PFSK-1 (cell line): ENCODE measurements around the gene ARID3A.

Experiments
- POLR2AphosphoS5 ChIP-seq: IDR thresholded peaks from 2 replicates; pipeline ENCODE4 v1.6.1; 2012; ENCODE audit warnings: low read depth, mild to moderate bottlenecking, control low read depth, low read length, moderate library complexity
- TF ChIP-seq, protein P1 (sequence below), 2 experiments: IDR thresholded peaks; 2 replicates each; pipeline versions ENCODE4 v1.6.1 to v1.8.0; 2011 to 2012; ENCODE audit warnings: low read depth in 2 of 2, low read length in 2 of 2, control low read depth in 1 of 2, inconsistent platforms in 1 of 2, mild to moderate bottlenecking in 1 of 2, moderate library complexity in 1 of 2; ENCODE audit not compliant: insufficient read depth in 1 of 2

DNA sequence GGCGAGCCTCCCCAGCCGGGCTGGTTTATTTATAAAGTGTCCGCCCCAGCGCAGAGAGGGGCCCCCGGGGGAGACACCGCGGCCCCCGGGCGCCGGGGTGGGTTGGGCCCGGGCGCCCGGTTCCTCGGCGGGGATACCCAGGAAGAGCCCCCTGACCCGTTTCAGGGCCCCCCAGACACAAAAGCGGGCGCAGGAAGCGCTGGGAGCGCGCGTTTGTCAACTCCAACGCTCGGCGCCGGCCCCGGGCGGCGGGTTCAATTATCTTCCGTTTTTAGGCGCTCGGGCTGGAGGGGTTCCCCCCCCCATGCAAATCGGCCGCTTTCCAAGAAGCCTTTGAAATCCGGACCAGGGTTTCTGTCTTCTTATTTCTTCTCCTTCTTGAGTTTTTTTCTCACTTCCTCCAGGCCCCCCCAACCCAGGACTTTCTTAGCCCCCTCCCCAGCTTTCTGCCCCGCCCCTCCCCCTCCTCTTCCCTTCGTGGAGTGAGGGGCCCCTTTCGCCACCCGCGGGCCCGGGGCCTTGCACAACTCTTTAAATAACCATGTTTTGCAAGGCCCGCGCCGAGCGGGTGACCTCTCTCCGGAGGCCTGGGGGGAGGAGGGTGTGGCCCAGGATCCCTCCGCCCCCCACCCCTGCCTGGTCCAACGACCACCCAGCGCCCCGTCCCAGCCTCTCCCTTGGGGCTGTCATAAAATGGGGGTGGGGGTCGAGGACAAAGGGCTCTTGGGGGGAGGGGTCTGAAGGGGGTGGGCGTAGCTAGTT lies 935 bp downstream of the ARID3A start:
- no peak for TF ChIP-seq POLR2AphosphoS5
- TF ChIP-seq, protein P1, sequence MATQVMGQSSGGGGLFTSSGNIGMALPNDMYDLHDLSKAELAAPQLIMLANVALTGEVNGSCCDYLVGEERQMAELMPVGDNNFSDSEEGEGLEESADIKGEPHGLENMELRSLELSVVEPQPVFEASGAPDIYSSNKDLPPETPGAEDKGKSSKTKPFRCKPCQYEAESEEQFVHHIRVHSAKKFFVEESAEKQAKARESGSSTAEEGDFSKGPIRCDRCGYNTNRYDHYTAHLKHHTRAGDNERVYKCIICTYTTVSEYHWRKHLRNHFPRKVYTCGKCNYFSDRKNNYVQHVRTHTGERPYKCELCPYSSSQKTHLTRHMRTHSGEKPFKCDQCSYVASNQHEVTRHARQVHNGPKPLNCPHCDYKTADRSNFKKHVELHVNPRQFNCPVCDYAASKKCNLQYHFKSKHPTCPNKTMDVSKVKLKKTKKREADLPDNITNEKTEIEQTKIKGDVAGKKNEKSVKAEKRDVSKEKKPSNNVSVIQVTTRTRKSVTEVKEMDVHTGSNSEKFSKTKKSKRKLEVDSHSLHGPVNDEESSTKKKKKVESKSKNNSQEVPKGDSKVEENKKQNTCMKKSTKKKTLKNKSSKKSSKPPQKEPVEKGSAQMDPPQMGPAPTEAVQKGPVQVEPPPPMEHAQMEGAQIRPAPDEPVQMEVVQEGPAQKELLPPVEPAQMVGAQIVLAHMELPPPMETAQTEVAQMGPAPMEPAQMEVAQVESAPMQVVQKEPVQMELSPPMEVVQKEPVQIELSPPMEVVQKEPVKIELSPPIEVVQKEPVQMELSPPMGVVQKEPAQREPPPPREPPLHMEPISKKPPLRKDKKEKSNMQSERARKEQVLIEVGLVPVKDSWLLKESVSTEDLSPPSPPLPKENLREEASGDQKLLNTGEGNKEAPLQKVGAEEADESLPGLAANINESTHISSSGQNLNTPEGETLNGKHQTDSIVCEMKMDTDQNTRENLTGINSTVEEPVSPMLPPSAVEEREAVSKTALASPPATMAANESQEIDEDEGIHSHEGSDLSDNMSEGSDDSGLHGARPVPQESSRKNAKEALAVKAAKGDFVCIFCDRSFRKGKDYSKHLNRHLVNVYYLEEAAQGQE (IDR thresholded peaks at IDR 0.05; ENCODE audit: insufficient read depth in 1 of 2, low read depth in 2 of 2, low read length in 2 of 2), result no peak
